Keratinocyte (primary cell): Measurements from ENCODE around the gene SFMBT2. TPM values are rescaled to one million over a fixed set of nuclear protein-coding genes. Genes with fewer than 3 reads are reported as not detected.
"Not testable (repeated sequence)": the region's sequence is repeated elsewhere in the genome, so short reads cannot be mapped to it uniquely, and the experiment has no call there.

Experiments used
- DNase-seq: peaks from one replicate; pipeline ENCODE4 v3.0.0-alpha.2; 2011; ENCODE audit warnings: low read depth, missing footprints, low spot score
- FAIRE-seq: peaks from 2 replicates; lab custom pipeline; 2011; peaks lifted over from hg19 to GRCh38; lab: Jason Lieb, UNC
- H2AFZ ChIP-seq: 2 replicates; pipeline ENCODE4 v1.6.0; 2012; ENCODE audit warnings: low read length, control low read depth, inconsistent platforms; ENCODE audit not compliant: control insufficient read depth
- H3K27ac ChIP-seq: 2 replicates; pipeline ENCODE4 v1.5.1; 2011; ENCODE audit warnings: low read length; ENCODE audit not compliant: control insufficient read depth, insufficient read depth
- H3K27me3 ChIP-seq: 3 replicates; pipeline ENCODE4 v1.6.0; 2011; ENCODE audit warnings: low read length; ENCODE audit not compliant: control insufficient read depth, insufficient read depth; ENCODE audit errors: extremely low read depth
- H3K36me3 ChIP-seq, 2 experiments: 2 replicates in 1 of 2; 3 replicates in 1 of 2; pipeline ENCODE4 v1.5.1; 2011; ENCODE audit warnings: low read length in 2 of 2, mild to moderate bottlenecking in 1 of 2; ENCODE audit not compliant: control insufficient read depth in 2 of 2, insufficient read depth in 2 of 2; ENCODE audit errors: extremely low read depth in 1 of 2
- H3K4me1 ChIP-seq: 3 replicates; pipeline ENCODE4 v1.5.1; 2011; ENCODE audit warnings: low read length; ENCODE audit not compliant: control insufficient read depth, insufficient read depth; ENCODE audit errors: extremely low read depth
- H3K4me2 ChIP-seq: 3 replicates; pipeline ENCODE4 v1.6.0; 2011; ENCODE audit warnings: low read depth, low read length; ENCODE audit not compliant: control insufficient read depth, insufficient read depth; ENCODE audit errors: extremely low read depth
- H3K4me3 ChIP-seq, 3 experiments: fragments of 200-600 bp in 1 of 3; sonication (generic) in 1 of 3; 2 replicates in 2 of 3; 3 replicates in 1 of 3; pipeline ENCODE4 v1.5.1; 2011 to 2016; ENCODE audit warnings: low read length in 3 of 3, mild to moderate bottlenecking in 3 of 3, control low read depth in 2 of 3, inconsistent platforms in 1 of 3, low read depth in 1 of 3, mixed read lengths in 1 of 3, mixed run types in 1 of 3, moderate library complexity in 1 of 3; ENCODE audit not compliant: control insufficient read depth in 2 of 3, insufficient read depth in 2 of 3; ENCODE audit errors: extremely low read depth in 1 of 3
- H3K79me2 ChIP-seq: 2 replicates; pipeline ENCODE4 v1.6.0; 2012; ENCODE audit warnings: low read length; ENCODE audit not compliant: control insufficient read depth, insufficient read depth
- H3K9ac ChIP-seq: 3 replicates; pipeline ENCODE4 v1.6.0; 2011; ENCODE audit warnings: low read length; ENCODE audit not compliant: control insufficient read depth, insufficient read depth; ENCODE audit errors: extremely low read depth
- H3K9me1 ChIP-seq: 3 replicates; pipeline ENCODE4 v1.6.0; 2011; ENCODE audit warnings: low read length; ENCODE audit not compliant: control insufficient read depth, insufficient read depth; ENCODE audit errors: extremely low read depth
- H3K9me3 ChIP-seq: 2 replicates; pipeline ENCODE4 v1.5.1; 2012; ENCODE audit warnings: low read depth, low read length; ENCODE audit not compliant: control insufficient read depth
- H4K20me1 ChIP-seq: 3 replicates; pipeline ENCODE4 v1.6.0; 2011; ENCODE audit warnings: low read length; ENCODE audit not compliant: control insufficient read depth, insufficient read depth; ENCODE audit errors: extremely low read depth
- EZH2 ChIP-seq: IDR thresholded peaks from one replicate; pipeline ENCODE4 v1.6.1; 2012; ENCODE audit warnings: inconsistent platforms, mild to moderate bottlenecking, low read length, moderate library complexity
- dilution Hi-C: fragments of 300-500 bp; cut with MboI; formaldehyde crosslinking; loops from one replicate; pipeline ENCODE4 v1.7.0; 2020; ENCODE audit warnings: low sequenced_read_pairs; ENCODE audit not compliant: extremely low pct_ligation_motif_present
- polyA plus RNA-seq, 5 experiments: library from polyadenylated mRNA; depleted of rRNA in 3 of 5; stranded (reverse) in 3 of 5; stranded (forward) in 1 of 5; unstranded in 1 of 5; fragments of >200 nt; gene quantifications; 1 replicate in 1 of 5; 2 replicates in 3 of 5; 3 replicates in 1 of 5; pipeline versions ENCODE4 v1.2.1 to v1.2.3, GENCODE V29; 2011 to 2012; ENCODE audit warnings: missing spikeins in 2 of 5, low read depth in 1 of 5, low replicate concordance in 1 of 5
- TF ChIP-seq, protein P1 (sequence below), 3 experiments: IDR thresholded peaks in 1 of 3; conservative IDR thresholded peaks in 1 of 3; optimal IDR thresholded peaks in 1 of 3; 2 replicates in 2 of 3; 3 replicates in 1 of 3; pipeline versions ENCODE3 to v1.5.1; 2011; ENCODE audit warnings: low read length in 3 of 3, mild to moderate bottlenecking in 3 of 3, moderate library complexity in 2 of 3, control low read depth in 1 of 3, inconsistent platforms in 1 of 3; ENCODE audit not compliant: insufficient read depth in 2 of 3; ENCODE audit errors: extremely low read depth in 1 of 3

SFMBT2 gene
- polyA plus RNA-seq, 1 donor (not counting 4 experiments of a cell fraction or from before 2014, with no cell fraction given): 0.71 TPM

DNA sequence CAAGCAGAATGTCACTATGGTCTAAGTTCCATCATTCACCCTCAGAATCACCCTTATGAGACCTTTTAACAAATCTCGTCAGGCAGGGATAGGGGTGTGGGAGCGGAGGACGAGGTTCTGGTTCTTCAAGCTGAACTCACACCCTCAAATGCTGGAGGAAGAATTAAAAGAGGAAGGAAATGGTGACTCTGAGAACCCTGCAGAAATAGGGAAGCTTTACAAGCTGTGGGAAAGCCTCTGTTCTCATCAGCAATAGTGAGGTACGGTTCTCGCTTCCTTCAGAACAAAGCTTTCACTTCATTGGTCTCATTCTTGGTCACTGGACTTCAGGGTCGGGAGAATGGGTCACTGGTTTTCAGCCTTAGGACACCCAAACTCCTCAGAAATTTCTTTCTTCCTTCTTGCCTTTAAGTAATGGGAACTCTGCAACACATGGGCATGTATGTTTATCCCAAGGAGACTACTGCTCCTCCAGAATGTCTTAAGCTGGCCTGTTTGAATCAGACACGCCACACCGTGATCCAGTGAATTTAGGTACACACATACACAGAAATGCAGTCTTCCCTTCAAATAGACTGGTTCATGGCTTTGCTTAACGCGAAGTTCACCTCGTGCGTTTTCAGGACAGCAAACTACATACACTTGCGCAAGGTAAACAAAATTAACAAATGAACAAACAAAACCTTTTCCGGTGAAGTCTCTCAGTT, 226.0 kb downstream of the SFMBT2 start:
- dilution Hi-C loops: no loop called here

DNA sequence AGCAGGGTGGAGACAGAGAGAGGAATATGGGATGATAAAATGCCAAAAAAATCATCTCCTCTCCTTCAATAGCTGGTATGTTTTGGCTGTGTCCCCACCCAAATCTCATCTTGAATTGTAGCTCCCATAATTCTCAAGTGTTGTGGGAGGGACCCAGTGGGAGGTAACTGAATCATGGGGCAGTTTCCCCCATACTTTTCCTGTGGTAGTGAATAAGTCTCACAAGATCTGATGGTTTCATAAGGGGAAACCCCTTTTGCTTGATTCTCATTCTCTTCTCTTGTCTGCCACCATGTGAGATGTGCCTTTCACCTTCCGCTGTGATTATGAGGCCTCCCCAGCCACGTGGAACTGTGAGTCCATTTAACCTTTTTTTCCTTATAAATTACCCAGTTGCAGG, 226.7 kb downstream of the SFMBT2 start:
- H3K27ac ChIP-seq, H3K4me3 ChIP-seq, DNase-seq, H3K4me1 ChIP-seq, FAIRE-seq, H3K9me3 ChIP-seq, dilution Hi-C loops, H3K79me2 ChIP-seq, H3K27me3 ChIP-seq, H3K9ac ChIP-seq, H3K4me2 ChIP-seq, H2AFZ ChIP-seq, H3K9me1 ChIP-seq, H4K20me1 ChIP-seq, H3K36me3 ChIP-seq: not testable (repeated sequence)

More for the DNA sequence above, 226.0 kb downstream of the SFMBT2 start:
- Histone ChIP-seq H3K9ac (no peak overlapping the region), H3K4me2 (no peak overlapping the region), H3K9me1 (no peaks in the 10 kb centered on the region), H2AFZ (no peak overlapping the region), H3K4me1 (no peaks in the 10 kb centered on the region), H3K79me2 (no peaks in the 10 kb centered on the region), H3K27me3 (no peaks in the 10 kb centered on the region), H3K4me3 (no peak overlapping the region), H3K9me3 (no peaks in the 10 kb centered on the region), H3K27ac (no peak overlapping the region), H4K20me1 (no peaks in the 10 kb centered on the region), H3K36me3 (no peaks in the 10 kb centered on the region)
- DNase-seq (no peak), FAIRE-seq (no peak)
- TF ChIP-seq EZH2: no peak
- TF ChIP-seq, protein P1, sequence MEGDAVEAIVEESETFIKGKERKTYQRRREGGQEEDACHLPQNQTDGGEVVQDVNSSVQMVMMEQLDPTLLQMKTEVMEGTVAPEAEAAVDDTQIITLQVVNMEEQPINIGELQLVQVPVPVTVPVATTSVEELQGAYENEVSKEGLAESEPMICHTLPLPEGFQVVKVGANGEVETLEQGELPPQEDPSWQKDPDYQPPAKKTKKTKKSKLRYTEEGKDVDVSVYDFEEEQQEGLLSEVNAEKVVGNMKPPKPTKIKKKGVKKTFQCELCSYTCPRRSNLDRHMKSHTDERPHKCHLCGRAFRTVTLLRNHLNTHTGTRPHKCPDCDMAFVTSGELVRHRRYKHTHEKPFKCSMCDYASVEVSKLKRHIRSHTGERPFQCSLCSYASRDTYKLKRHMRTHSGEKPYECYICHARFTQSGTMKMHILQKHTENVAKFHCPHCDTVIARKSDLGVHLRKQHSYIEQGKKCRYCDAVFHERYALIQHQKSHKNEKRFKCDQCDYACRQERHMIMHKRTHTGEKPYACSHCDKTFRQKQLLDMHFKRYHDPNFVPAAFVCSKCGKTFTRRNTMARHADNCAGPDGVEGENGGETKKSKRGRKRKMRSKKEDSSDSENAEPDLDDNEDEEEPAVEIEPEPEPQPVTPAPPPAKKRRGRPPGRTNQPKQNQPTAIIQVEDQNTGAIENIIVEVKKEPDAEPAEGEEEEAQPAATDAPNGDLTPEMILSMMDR (optimal IDR thresholded peaks at IDR 0.05 in 1 of 3, IDR thresholded peaks at IDR 0.05 in 1 of 3, conservative IDR thresholded peaks at IDR 0.05 in 1 of 3; ENCODE audit: extremely low read depth in 1 of 3, insufficient read depth in 2 of 3, low read length in 3 of 3): no peak

DNA sequence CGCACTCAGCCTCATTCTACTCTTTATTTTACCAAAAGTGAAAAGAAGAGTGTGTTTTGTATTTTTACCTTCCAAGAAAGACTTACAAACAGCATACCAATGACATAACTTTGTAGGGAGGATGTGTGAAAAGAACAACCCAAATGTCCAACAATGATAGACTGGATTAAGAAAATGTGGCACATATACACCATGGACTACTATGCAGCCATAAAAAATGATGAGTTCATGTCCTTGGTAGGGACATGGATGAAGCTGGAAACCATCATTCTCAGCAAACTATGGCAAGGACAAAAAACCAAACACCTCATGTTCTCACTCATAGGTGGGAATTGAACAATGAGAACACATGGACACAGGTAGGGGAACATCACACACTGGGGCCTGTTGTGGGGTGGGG, 228.5 kb downstream of the SFMBT2 start:
- H2AFZ ChIP-seq, H3K4me1 ChIP-seq, H4K20me1 ChIP-seq, H3K27ac ChIP-seq, H3K79me2 ChIP-seq, H3K9me3 ChIP-seq, H3K4me3 ChIP-seq, H3K4me2 ChIP-seq, H3K27me3 ChIP-seq, dilution Hi-C loops, H3K9ac ChIP-seq, H3K9me1 ChIP-seq, DNase-seq, H3K36me3 ChIP-seq, FAIRE-seq: not testable (repeated sequence)
